PFSK-1 (cell line): ENCODE results near the gene LAMC3.
A peak's percentile ranks its signal among the peaks of the same experiment; 100 is the strongest.

Experiments used
- FOXP2 ChIP-seq: optimal IDR thresholded peaks from 2 replicates; pipeline ENCODE3; 2011; ENCODE audit warnings: borderline replicate concordance, control low read depth, inconsistent platforms; ENCODE audit not compliant: insufficient read depth; ENCODE audit errors: extremely low read length, extremely low read depth
- POLR2AphosphoS5 ChIP-seq: IDR thresholded peaks from 2 replicates; pipeline ENCODE4 v1.6.1; 2012; ENCODE audit warnings: low read depth, mild to moderate bottlenecking, control low read depth, low read length, moderate library complexity
- REST ChIP-seq, 2 experiments: IDR thresholded peaks; 2 replicates each; pipeline versions ENCODE4 v1.6.1 to v1.8.0; 2011 to 2012; ENCODE audit warnings: low read depth in 2 of 2, low read length in 2 of 2, control low read depth in 1 of 2, inconsistent platforms in 1 of 2, mild to moderate bottlenecking in 1 of 2, moderate library complexity in 1 of 2; ENCODE audit not compliant: insufficient read depth in 1 of 2
- SIN3A ChIP-seq: IDR thresholded peaks from 2 replicates; pipeline ENCODE4 v1.6.1; 2012; ENCODE audit warnings: mild to moderate bottlenecking, low read length, moderate library complexity, borderline replicate concordance; ENCODE audit not compliant: insufficient read depth
- TAF1 ChIP-seq: IDR thresholded peaks from 2 replicates; pipeline ENCODE4 v1.6.1; 2012; ENCODE audit warnings: low read length, control low read depth, borderline replicate concordance; ENCODE audit not compliant: insufficient read depth

LAMC3 gene

GRCh38 chr9:131122158-131122557, 113.2 kb downstream of the LAMC3 start:
- TF ChIP-seq SIN3A (no peak), TAF1 (no peak), POLR2AphosphoS5 (no peak), FOXP2 (no peak), REST (IDR thresholded peaks at IDR 0.05; ENCODE audit: insufficient read depth in 1 of 2, low read depth in 2 of 2, low read length in 2 of 2) (no peak)

- TF ChIP-seq TAF1 (no peak), FOXP2 (no peak), REST (IDR thresholded peaks at IDR 0.05; ENCODE audit: insufficient read depth in 1 of 2, low read depth in 2 of 2, low read length in 2 of 2) (no peak), SIN3A (no peak), POLR2AphosphoS5 (no peak)
These were observed 116.0 kb downstream of the LAMC3 start for GRCh38 chr9:131125038-131125287.

GRCh38 chr9:131125288-131126058, 116.5 kb downstream of the LAMC3 start, which contains the start of gene NUP214:
TSS of gene NUP214 (plus strand) at chr9:131125586. CDS start at chr9:131125705, 119 bp downstream.
- TF ChIP-seq FOXP2, result peak; percentile 95
- peak in 1 of 2 experiments; percentile 60; a peak in 2 of 4 replicates for TF ChIP-seq REST (IDR thresholded peaks at IDR 0.05; ENCODE audit: insufficient read depth in 1 of 2, low read depth in 2 of 2, low read length in 2 of 2)
- peak; percentile 83 for TF ChIP-seq POLR2AphosphoS5
- TF ChIP-seq TAF1, result peak; percentile 69; the same call in 1 of the 2 replicates
- TF ChIP-seq SIN3A, result peak; percentile 63; the same call in 1 of the 2 replicates

GRCh38 chr9:131126059-131126426, 117.1 kb downstream of the LAMC3 start:
- no peak for TF ChIP-seq TAF1
- no peak for TF ChIP-seq REST (IDR thresholded peaks at IDR 0.05; ENCODE audit: insufficient read depth in 1 of 2, low read depth in 2 of 2, low read length in 2 of 2)
- TF ChIP-seq SIN3A, result no peak
- no peak for TF ChIP-seq POLR2AphosphoS5
- TF ChIP-seq FOXP2, result no peak
